HG02840 (cell line): ENCODE measurements around the gene OBI1.

Source experiments
- ATAC-seq: cut with Tn5 transposase; IDR thresholded peaks from one replicate; pipeline ENCODE4 v1.9.1; 2021; ENCODE audit warnings: mild to moderate bottlenecking, moderate library complexity, moderate number of reproducible peaks; ENCODE audit not compliant: unreplicated experiment, low FRiP score

OBI1 gene

GRCh38 chr13:78658630-78659449 lies at the start of gene OBI1:
TSS of gene OBI1 (minus strand) at chr13:78659155. CDS start at chr13:78659120, 35 bp downstream.
- peak; percentile 73 for ATAC-seq

- no peak for ATAC-seq
These were observed 42.4 kb upstream of the OBI1 start for GRCh38 chr13:78701383-78701782.

GRCh38 chr13:78700121-78700910 lies 41.4 kb upstream of the OBI1 start:
- no peak for ATAC-seq

DNA sequence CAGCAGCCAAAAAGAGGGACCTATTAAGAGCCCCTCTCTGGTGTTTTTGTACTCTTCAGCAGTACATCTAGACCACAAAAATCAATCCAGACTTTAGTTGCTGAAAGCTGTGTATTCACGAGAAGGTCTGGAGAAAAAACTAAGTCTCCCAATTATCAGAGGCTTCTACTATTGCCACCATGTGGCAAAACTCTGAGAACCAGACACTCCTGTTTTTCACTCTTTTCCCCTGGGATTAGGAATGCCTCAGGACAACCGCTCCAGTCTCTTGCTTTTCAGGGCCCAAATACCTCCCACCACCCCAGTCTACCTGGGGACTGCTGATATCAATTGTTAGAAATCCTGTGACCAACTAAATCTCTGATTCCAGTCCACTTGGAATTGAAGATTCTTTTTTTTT lies 30.1 kb upstream of the OBI1 start:
- ATAC-seq, result no peak

DNA sequence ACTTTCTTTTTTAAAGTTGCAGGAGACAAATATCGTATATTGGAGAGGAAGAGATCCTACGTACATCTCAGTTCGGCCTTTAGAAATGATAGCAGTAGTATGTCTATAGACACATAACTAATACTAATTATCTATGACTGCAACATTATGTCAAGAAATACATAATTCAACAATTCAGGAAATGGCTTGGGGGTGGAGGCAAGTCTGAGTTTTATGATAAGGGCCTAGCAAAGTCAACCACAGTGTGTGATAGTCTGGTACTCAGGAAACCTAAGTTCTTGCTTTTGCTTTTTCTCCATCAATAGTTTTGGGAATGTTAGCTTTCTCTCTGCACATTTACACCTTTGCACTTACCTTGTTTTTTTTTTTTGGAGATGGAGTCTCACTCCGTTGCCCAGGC lies 27.5 kb upstream of the OBI1 start:
- ATAC-seq, result no peak

DNA sequence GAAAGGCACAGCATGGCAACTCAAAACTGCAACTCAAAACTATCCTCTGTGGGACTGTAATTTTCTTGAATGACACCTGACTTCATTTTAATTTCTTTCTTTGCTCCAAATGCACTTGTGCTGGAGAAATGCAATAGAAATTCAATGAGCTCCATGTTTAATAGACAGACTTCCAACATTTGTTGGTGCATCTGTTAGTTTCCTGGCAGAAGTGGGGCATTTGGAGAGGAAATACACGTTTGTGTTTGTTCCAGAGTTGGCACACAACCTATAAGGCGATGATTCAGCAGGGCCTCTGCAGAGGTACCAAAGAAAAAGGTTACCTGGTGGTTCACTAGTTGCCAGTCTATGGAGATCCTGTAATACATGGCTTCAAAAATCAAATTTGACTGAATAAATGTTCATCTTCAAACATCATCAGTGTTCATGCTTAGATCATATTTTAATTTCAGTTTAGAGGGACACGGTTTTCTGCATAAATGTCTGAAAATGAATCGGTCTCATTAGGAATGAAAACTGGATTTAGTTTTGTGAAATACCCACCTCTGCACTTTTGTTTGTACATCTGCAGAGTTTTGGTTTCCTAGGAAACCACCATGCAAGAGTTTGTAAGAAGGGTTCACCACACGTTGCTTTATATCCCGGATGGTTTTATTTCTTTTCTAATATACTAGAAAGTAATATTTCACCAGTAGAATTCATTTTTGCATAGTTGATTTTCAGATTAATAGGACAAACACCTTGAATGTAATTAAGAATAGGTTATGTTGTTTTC lies 21.8 kb upstream of the OBI1 start:
- ATAC-seq, result no peak

DNA sequence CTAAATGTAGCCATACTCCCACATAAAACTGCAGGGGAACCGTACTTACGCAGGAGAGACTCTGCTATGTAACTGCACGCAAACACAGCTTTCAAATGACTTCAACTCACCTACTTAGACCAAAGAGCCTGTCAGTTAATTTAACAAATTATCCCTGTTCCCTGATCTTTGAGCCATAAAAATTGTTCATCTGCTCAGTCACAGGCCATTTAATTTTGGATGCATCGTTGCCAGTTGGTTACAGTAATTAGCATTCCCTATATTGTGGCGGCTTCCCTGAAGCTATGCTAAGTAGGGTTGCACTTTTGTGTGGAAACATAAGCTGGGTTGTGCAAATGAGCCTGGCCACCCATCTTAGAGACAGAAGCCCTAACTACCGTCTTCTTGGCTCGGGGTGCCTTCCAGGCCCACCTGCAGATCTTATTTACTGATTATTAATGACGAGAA lies 21.2 kb upstream of the OBI1 start:
- ATAC-seq, result no peak

DNA sequence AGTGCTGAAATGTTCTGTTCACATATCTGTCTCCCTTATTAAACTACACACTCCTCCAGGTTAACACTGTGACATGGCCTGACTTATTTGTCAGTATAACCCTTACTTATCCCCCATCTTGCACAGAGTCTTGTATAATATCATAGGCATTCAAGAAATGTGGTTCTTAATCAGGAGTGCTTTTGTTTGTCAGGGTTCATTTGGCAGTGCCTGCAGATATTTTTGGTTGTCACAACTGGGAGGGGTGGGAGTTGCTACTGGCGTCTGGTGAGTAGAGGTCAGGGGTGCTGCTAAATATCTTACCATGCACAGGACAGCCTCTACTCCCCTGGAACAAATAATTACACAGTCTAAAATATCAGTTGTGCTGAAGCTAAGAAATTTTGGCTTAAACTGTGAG lies 20.4 kb upstream of the OBI1 start:
- no peak for ATAC-seq

- no peak for ATAC-seq
These were observed 16.2 kb upstream of the OBI1 start for GRCh38 chr13:78675112-78675511.

DNA sequence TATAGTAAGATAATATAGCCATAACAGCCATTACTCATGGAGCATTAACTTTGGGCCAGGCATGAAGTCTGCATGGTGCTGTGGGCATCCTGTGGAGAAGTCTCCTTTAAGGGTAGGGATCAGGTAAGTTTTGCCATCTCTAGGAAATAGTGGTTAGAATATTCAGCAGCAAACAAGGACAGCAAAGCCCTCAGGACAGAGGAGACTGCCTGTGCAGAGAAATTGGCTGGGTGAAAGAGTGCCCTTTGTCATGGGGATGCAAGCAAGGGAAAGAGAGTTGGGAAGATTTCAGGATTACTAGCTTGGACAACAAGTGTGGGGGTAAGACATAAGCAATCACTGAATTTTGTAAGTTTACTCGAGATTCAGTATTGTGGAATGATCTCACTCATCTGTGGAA lies 15.7 kb upstream of the OBI1 start:
- ATAC-seq, result no peak

DNA sequence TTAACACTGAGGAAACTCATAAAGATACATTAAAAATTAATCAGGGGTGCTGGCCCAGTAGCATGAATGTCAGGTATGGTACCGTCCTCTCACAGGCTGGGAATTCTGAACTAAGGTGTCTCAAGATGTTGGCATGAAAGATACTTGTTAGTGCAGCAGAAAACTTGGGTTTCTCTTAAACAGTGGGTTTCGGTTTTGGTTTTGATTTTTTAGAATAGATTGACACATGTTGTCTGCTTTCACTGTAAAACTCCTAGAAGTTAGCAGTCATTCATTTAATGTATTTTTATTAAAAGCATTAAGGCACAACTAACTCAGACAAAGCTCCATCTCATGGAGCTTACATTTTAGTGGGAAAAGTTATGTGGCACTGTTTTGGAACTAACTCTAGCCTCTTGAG lies 3.5 kb upstream of the OBI1 start:
- ATAC-seq, result no peak

DNA sequence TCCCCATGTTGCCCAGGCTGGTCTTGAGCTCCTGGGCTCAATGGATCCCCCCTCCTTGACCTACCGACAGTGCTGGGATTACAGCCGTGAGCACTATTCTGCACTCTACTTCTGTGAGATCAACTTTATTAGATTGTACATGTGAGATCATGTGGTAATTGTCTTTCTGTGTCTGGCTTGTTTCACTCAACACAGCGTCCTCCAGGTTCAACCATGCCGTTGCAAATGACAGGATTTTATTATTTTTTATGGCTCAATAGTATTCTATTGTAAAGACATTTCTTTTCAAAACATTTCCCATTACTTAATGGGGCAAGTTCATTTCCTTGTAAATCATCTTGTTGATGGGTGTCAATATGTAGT lies 1.5 kb upstream of the OBI1 start:
- no peak for ATAC-seq

DNA sequence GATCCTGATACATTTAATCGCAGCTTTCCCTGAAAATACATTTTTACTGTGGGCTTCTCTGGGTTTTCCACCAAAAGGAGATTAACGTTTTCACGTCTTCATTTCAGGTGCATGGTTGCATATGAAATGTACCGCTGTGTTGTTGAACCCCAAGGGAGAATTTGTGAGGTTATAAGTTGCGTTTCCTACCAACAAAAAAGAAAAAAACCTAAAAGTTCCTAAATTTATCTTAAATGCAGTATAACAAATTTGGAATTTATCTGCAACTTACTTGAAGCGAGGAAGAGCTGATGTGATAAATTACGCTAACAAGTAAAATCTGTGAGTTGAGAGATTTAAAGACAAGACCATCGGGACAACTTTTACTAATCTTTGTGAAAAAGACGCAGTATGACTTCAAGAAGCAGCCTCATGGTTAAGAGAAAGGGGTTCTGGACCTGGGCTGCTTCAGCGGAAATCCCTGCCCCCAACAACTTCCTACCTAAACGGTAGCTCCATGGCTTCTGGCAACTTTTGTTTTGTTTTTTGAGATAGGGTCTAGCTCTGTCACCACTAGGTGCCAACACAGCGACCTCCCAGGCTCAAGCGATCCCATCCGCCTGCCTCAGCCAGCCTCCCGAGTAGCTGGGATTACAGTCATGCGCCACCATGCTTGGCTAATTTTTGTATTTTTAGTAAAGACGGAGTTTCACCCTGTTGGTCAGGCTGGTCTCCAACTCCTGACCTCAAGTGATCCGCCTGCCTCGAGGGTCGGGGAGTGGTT lies 958 bp upstream of the OBI1 start:
- no peak for ATAC-seq

- ATAC-seq, result no peak
These were observed 435 bp upstream of the OBI1 start for GRCh38 chr13:78659450-78659730.

DNA sequence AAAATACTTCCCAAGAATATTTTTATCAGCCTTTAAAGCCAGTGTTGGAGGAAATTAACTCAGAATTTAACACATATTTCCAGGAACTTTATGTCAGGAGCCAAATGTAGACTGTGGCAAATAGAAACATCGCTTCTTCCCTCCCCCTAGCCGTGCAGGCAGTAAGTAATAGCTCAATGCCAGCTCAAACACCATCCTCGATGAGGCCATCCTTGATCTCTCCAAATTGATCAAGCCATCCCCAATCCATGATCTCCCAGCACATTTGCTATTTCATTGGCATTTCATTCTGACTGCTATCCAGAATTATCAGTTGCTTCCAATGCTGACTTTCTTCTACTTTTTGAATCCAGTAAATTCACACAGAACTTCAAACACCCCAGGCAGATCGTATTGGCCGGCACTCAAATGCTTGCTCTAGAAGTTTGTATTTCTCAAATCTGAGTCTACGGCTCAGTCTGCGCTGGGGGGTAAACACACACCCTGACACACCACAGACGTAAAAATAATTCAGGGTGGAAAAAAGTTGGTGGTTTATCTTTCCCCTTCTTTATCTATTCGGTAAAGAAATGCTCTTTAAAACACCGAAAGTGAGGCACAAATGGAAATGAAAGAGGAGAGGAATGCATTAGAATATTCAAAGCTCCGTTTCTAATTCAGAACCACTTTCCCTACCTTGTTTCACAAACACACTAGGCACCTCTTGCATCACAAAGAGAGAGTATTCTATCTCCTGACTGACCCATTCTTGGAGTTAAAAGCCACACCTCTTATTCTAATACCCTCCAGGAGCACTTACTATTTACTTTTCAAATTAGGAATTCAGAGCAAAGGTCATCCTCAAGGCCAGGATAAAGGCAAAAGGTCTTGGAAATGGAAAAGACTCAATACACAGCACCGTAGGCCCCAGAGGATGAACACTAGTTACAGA lies 991 bp downstream of the OBI1 start:
- ATAC-seq, result no peak

- no peak for ATAC-seq
These were observed 3.0 kb downstream of the OBI1 start for GRCh38 chr13:78655906-78656305.

DNA sequence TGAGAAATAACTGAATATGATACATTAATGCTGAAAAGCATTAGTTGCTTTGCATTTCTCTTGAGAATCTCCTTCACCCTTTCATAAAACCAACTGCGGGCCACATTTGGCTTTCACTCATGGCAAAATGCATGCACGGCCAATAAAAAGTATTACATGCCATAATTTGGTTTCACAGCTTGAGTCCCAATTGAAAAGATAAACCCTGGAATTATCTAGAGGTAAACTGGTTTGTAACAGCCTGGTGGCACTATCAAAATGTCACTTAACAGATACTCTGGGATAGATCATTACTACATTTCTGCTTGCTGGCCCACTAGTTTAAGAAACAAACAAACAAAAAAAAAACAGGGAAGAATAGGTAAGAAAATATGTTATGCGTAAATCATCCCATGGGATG lies 3.9 kb downstream of the OBI1 start:
- ATAC-seq, result no peak

DNA sequence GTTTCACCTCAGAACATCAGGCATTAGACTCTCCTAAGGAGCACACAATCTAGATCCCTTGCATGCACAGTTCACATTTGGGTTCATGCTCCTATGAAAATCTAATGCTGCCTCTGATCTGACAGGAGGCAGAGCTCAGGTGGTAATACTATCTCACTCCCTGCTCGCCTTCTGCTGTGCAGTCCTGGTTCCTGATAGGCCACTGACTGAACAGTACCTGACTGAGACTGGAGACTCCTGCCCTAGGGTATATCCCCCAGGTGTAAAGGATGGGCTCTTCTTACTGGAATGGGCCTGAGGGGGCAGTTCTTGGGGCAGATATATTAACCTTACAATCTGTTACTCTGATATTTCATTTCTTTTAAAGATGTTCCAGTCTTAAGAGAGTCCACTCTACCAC lies 6.3 kb downstream of the OBI1 start:
- ATAC-seq, result no peak

GRCh38 chr13:78650717-78651083 lies 8.3 kb downstream of the OBI1 start:
- ATAC-seq, result no peak
